HepG2 (cell line): ENCODE data around the gene YY1. TPM values are rescaled to one million over a fixed set of nuclear protein-coding genes. Genes with fewer than 3 reads are reported as not detected.

ENCODE experiments used
- ATAC-seq: fragments of 200-7000 bp; cut with Tn5 transposase; 3 replicates; pipeline ENCODE4 v1.9.1; 2020; ENCODE audit warnings: mild to moderate bottlenecking, moderate library complexity
- BruUV-seq: library from RNA; stranded (reverse); fragments of 400-500 nt; replicated peaks from 2 replicates; lab custom pipeline; 2021; lab: Mats Ljungman, UMichigan
- CTCF ChIA-PET: fragments of 300-600 bp; formaldehyde crosslinking; extraction: SDS; loops from one replicate; lab custom pipeline; 2021; ENCODE audit warnings: low total read pairs, inconsistent platforms, low intra/inter-chr PET ratio; lab: Yijun Ruan, JAX
- POLR2A ChIA-PET: fragments of 350-600 bp; sonication (Branson Sonifier 250); formaldehyde crosslinking; loops from one replicate; lab custom pipeline; 2020; ENCODE audit warnings: antibody characterized with exemption, inconsistent platforms; lab: Yijun Ruan, JAX
- DNase-seq: peaks from one replicate; pipeline ENCODE4 v3.0.0-alpha.2; 2015; ENCODE audit warnings: low spot score
- FAIRE-seq: peaks from 3 replicates; lab custom pipeline; 2011; peaks lifted over from hg19 to GRCh38; lab: Jason Lieb, UNC
- H2AFZ ChIP-seq: one replicate; pipeline ENCODE4 v1.6.1; 2011; ENCODE audit warnings: low read length, inconsistent platforms
- H3K27ac ChIP-seq: fragments of 300-600 bp; 3 replicates; pipeline ENCODE4 v1.8.0; 2011; ENCODE audit warnings: mixed run types, mild to moderate bottlenecking, mixed read lengths, low read length, inconsistent platforms; ENCODE audit not compliant: insufficient read depth; ENCODE audit errors: extremely low read length
- H3K27me3 ChIP-seq, 2 experiments: fragments of 200-600 bp in 1 of 2; 2 replicates in 1 of 2; 3 replicates in 1 of 2; pipeline versions ENCODE4 v1.6.0 to v1.8.0; 2011; ENCODE audit warnings: low read length in 2 of 2, mild to moderate bottlenecking in 2 of 2, moderate library complexity in 2 of 2, inconsistent platforms in 1 of 2; ENCODE audit not compliant: insufficient read depth in 2 of 2, control insufficient read depth in 1 of 2
- H3K36me3 ChIP-seq, 2 experiments: fragments of 200-600 bp in 1 of 2; replicated peaks in 1 of 2; 2 replicates in 1 of 2; 3 replicates in 1 of 2; pipeline versions ENCODE4 v1.5.1 to v1.8.0; 2011; ENCODE audit warnings: low read length in 2 of 2, inconsistent platforms in 1 of 2; ENCODE audit not compliant: insufficient read depth in 2 of 2, control insufficient read depth in 1 of 2
- H3K4me1 ChIP-seq: 2 replicates; pipeline ENCODE4 v1.5.1; 2012; ENCODE audit warnings: low read length, inconsistent platforms; ENCODE audit not compliant: insufficient read depth
- H3K4me2 ChIP-seq: 2 replicates; pipeline ENCODE4 v1.6.0; 2011; ENCODE audit warnings: low read depth, low read length, inconsistent platforms
- H3K4me3 ChIP-seq, 3 experiments: fragments of 200-600 bp in 1 of 3; sonication (generic), shearing (Covaris generic) in 1 of 3; replicated peaks in 1 of 3; 2 replicates each; pipeline ENCODE4 v1.5.1; 2011 to 2016; ENCODE audit warnings: low read length in 3 of 3, inconsistent platforms in 2 of 3, low read depth in 2 of 3, mild to moderate bottlenecking in 2 of 3, control low read depth in 1 of 3, mixed read lengths in 1 of 3; ENCODE audit not compliant: insufficient read depth in 1 of 3
- H3K79me2 ChIP-seq: one replicate; pipeline ENCODE4 v1.6.1; 2011; ENCODE audit warnings: low read length, inconsistent platforms; ENCODE audit not compliant: insufficient read depth
- H3K9ac ChIP-seq: 2 replicates; pipeline ENCODE4 v1.6.0; 2011; ENCODE audit warnings: mild to moderate bottlenecking, low read depth, low read length, inconsistent platforms; ENCODE audit not compliant: insufficient read depth
- H3K9me3 ChIP-seq: 2 replicates; pipeline ENCODE4 v1.5.1; 2012; ENCODE audit warnings: mild to moderate bottlenecking, low read length
- H4K20me1 ChIP-seq: 2 replicates; pipeline ENCODE4 v1.6.0; 2011; ENCODE audit warnings: inconsistent platforms, mild to moderate bottlenecking, low read length, moderate library complexity; ENCODE audit not compliant: insufficient read depth
- E2F1 ChIP-seq: sonication (generic); formaldehyde crosslinking; IDR thresholded peaks from 2 replicates; pipeline ENCODE4 v1.5.0; 2020; ENCODE audit warnings: missing genetic modification reagents
- PCBP2 ChIP-seq: fragments of 200-400 bp; formaldehyde crosslinking; optimal IDR thresholded peaks from 2 replicates; pipeline ENCODE3; 2018; ENCODE audit warnings: low read length, low read depth; ENCODE audit not compliant: poor library complexity, severe bottlenecking
- TMF1 ChIP-seq: sonication (generic); formaldehyde crosslinking; IDR thresholded peaks from 2 replicates; pipeline ENCODE4 v1.8.1; 2022; ENCODE audit warnings: low read depth, missing genetic modification reagents
- ZMYM3 ChIP-seq: sonication (generic); formaldehyde crosslinking; IDR thresholded peaks from 2 replicates; pipeline ENCODE4 v1.5.1; 2020; ENCODE audit warnings: mild to moderate bottlenecking, missing genetic modification reagents
- ZNF562 ChIP-seq: sonication (generic); formaldehyde crosslinking; IDR thresholded peaks from 2 replicates; pipeline ENCODE4 v1.8.0; 2022; ENCODE audit warnings: missing genetic modification reagents, borderline replicate concordance
- ZNF768 ChIP-seq: sonication (generic); formaldehyde crosslinking; IDR thresholded peaks from 2 replicates; pipeline ENCODE4 v1.4.0; 2020; ENCODE audit warnings: missing genetic modification reagents
- WGBS: methylation state at CpG from one replicate; pipeline ENCODE4 v1.1.6; 2017; ENCODE audit warnings: low lambda C conversion rate; 5-methylcytosine and 5-hydroxymethylcytosine counted together
- in situ Hi-C: cut with HindIII; loops from 2 replicates; pipeline ENCODE4 v1.10.0; 2017; ENCODE audit warnings: low pct_unique_long_range_greater_than_20kb; ENCODE audit not compliant: extremely low pct_ligation_motif_present
- intact Hi-C: fragments of 100-400 bp; cut with micrococcal nuclease; formaldehyde crosslinking; loops from one replicate; pipeline ENCODE4 v1.10.0; 2022; ENCODE audit not compliant: unreplicated experiment
- polyA plus RNA-seq, 8 experiments: library from polyadenylated mRNA; depleted of rRNA in 3 of 8; stranded (reverse) in 7 of 8; unstranded in 1 of 8; fragments of >200 nt; fragmentation: Illumina TruSeq in 4 of 8; extraction: Trizol in 4 of 8; gene quantifications; 2 replicates each; pipeline versions ENCODE4 v1.2.1 to v1.2.3, GENCODE V29; 2011 to 2016; ENCODE audit warnings: low read depth in 4 of 8, missing spikeins in 1 of 8, mixed read lengths in 1 of 8; ENCODE audit not compliant: insufficient read depth in 1 of 8
- total RNA-seq, 5 experiments: library from RNA; depleted of rRNA; stranded (reverse); fragments of >200 nt; fragmentation: Illumina TruSeq; extraction: Trizol; gene quantifications; 2 replicates each; pipeline ENCODE4 v1.2.3, GENCODE V29; 2016; ENCODE audit warnings: low read depth in 1 of 5

Gene YY1
- total and polyA plus RNA-seq, 2 of the 13 experiments (the other 11 are each of a cell fraction or from before 2014, with no cell fraction given): 29.4 to 68.1 TPM

GRCh38 chr14:100219126-100219785, 19.7 kb upstream of the YY1 start:
- ATAC-seq: no peak

More at GRCh38 chr14:100219126-100219785, 19.7 kb upstream of the YY1 start:
- TF ChIP-seq E2F1 (CRISPR knock-in tag): no peak
- no peak for TF ChIP-seq PCBP2
- no peak for TF ChIP-seq ZNF562 (CRISPR knock-in tag)
- TF ChIP-seq ZMYM3 (CRISPR knock-in tag): peak; percentile 57; the same call in 1 of the 2 replicates
- TF ChIP-seq ZNF768 (CRISPR knock-in tag): peak; percentile 92; the same call in 1 of the 2 replicates
- TF ChIP-seq TMF1 (CRISPR knock-in tag): no peak
- H3K4me3 ChIP-seq: no peak overlapping the region
- no TSS peak for BruUV-seq
- WGBS: 100% methylated on average over 4 of the region's 4 CpGs
- no peak for DNase-seq
- CTCF ChIA-PET: no interaction called here
- H3K9ac ChIP-seq: no peak overlapping the region
- H4K20me1 ChIP-seq: no peaks in the 10 kb centered on the region
- no peaks in the 10 kb centered on the region for H3K9me3 ChIP-seq
- no peak for FAIRE-seq
- intact Hi-C loops: loop anchor here (10.0 kb wide), 1 partner anchor 1816 kb away; no protein-coding TSS in a partner anchor
- H2AFZ ChIP-seq: no peak overlapping the region
- in situ Hi-C loops: no loop called here
- H3K4me1 ChIP-seq: peaks cover 39% of the 10 kb centered on the region
- no peak overlapping the region for H3K27ac ChIP-seq
- H3K79me2 ChIP-seq: peaks cover 22% of the 10 kb centered on the region
- H3K4me2 ChIP-seq: no peak overlapping the region
- POLR2A ChIA-PET: no interaction called here
- no peaks in the 10 kb centered on the region; a peak in 1 of 5 replicates for H3K27me3 ChIP-seq
- no peaks in the 10 kb centered on the region for H3K36me3 ChIP-seq
